ENCODE data around the gene TRPM4.

The TRPM4 gene

DNA sequence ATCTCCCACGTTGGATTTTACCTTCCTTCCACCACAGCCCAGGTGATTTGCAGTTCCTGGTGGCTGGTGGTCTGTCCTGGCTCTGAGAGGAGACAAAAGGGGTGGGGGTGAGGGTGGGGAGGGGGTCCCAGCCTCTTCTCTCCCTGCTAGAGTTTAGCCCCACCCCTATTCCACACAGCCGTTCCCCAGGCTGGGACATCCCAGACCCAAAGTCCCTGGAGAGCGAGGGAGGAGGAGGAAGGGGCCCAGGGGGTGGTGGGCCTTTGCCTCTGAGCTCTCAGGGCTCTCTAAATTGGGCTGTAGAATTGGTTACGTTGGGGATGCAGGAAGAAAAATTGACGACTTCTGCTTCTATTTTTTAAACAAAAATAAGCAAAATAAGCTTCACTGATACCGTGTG is 85.5 kb downstream of the TRPM4 start:
- no peak for DNase-seq

DNA sequence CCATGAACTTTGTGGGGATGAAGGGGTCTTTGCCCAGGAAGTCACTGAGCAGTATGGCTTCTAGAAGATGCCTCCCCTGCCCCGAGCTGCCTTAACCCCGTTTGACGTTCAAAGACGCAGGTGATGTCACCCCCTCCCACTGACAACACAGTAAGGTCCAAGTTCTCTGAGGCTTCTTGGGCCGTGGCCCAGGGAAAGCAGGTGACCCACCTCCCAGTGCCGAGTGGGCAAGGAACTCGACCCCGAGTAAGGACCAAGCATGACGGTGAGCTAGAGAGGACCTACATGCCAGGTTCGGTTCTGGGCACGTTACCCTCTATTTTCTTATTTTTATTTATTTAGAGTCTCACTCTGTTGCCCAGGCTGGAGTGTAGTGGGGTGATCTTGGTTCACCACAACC is 86.1 kb downstream of the TRPM4 start:
- no peak for DNase-seq

DNA sequence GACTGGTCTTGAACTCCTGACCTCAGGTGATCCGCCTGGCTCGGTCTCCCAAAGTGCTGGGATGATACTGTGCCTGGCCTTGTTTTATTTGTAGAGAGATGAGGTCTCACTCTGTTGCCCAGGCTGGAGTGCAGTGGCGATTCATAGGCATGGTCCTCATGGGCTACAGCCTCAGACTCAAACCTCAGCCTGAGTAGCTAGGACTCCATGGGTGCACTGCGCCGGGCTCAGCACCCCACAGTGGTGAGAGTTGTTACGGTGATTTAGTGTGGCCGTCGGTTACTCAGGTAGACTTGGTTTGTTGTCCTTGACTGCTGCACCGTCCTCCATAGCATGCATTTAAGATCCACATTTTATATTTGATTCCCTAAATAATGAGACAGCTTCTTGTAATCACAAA is 86.7 kb downstream of the TRPM4 start:
- DNase-seq: no peak

DNA sequence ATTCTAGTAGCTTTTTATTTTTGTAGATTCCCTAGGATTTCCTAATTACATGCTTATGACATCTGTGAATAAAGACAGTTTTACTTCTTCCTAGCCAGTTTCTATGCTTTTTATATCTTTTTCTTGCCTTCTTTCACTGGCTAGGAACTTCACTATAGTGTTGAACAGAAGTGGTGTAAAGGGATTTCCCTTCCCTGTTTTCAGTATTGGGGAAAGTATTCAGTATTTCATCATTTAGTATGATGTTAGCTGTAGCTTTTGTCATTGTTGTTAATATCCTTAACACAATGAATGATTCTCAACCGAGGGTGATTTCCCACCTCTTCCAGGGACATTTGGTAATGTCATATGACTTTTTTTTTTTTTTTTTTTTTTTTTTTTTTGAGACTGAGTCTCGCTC is 90.1 kb downstream of the TRPM4 start:
- no peak for DNase-seq

DNA sequence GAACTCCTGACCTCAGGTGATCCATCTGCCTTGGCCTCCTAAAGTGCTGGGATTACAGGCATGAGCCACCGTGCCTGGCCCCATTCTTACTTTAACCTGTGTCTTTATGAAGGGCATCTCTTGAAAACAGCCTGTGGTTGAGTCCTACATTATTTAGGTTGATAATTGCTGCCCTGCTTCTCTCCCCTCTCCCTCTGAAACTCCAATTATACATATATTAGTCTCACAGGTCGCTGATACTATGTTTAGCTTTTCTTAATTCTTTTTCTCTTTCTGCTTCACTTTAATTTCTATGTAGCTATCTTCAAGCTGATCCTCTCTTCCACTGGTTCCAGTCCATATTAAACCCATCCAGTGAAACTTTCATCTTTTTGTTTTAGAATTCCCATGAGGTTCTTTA is 92.3 kb downstream of the TRPM4 start:
- no peak for DNase-seq

DNA sequence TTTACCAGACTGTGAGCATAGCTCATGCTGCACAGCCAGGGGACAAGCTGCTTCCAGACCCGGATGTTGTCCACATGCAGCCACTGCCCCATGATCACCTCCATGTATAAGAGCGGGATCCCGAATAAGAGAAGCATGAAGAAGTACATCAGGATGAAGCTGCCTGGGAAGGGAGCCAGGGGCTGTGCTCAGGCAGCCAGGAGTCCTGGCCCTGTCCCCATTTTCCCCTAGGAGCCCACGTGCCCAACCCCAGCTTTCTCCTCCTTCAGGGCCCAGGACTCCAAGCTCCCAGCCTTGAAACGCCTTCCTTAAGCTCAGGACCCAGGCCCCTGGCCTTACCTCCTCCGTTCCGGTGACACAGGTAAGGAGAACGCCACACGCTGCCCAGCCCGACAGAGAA is 98.1 kb downstream of the TRPM4 start:
- DNase-seq: no peak

DNA sequence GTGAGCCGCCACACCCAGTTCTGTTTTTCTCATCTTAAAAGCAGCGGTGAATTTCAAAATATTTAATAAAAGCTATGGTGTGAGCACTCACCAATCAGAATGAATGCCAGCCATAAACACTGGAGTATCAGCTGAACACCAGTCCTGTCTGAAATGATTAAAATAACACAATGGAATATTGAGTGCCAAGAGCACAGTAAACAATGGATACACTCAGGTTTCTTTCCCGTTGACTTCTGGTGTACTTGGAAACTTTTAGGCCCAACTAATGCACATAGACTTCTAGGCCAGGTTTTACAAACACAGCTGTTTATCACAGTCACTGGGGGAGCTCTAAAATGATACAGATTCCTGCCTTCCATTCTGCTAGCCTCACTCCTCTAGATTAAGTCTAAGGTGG is 99.1 kb downstream of the TRPM4 start:
- no peak for DNase-seq

Measured in activated CD4-positive, CD25-positive, alpha-beta regulatory T cell treated with anti-CD3 and anti-CD28 coated beads, Interleukin-2, amount 50 U/mL, for 72 hours (primary cell).